ENCODE measurements around the gene MIAT. TPM values are rescaled to one million over a fixed set of nuclear protein-coding genes. Genes with fewer than 3 reads are reported as not detected.

The MIAT gene
- total and polyA plus RNA-seq, 2 experiments from 2014 or later: 0.51 to 1.00 TPM

- Histone ChIP-seq H3K27ac (no peak overlapping the region), H3K9me2 (replicated peaks; ENCODE audit: insufficient read depth) (no peaks in the 10 kb centered on the region), H3K27me3 (no peaks in the 10 kb centered on the region), H3K4me2 (no peak overlapping the region), H3K4me3 (no peak overlapping the region), H3K36me3 (replicated peaks; ENCODE audit: insufficient read depth, low read depth) (no peaks in the 10 kb centered on the region), H3K9me3 (ENCODE audit: low read depth) (no peaks in the 10 kb centered on the region), H2AFZ (no peak overlapping the region), H3K79me2 (no peaks in the 10 kb centered on the region), H3K4me1 (ENCODE audit: insufficient read depth) (no peaks in the 10 kb centered on the region), H4K20me1 (ENCODE audit: insufficient read depth, poor library complexity, severe bottlenecking) (no peaks in the 10 kb centered on the region)
- WGBS (ENCODE audit: low lambda C conversion rate, missing lambda C conversion rate): 54% methylated on average over 8 of the region's 8 CpGs
- TF ChIP-seq EZH2phosphoT487 (IDR thresholded peaks at IDR 0.05; ENCODE audit: low read depth, severe bottlenecking, unreplicated experiment): no peak
- TF ChIP-seq CTCF (IDR thresholded peaks at IDR 0.05; ENCODE audit: poor library complexity): no peak
- no peak for TF ChIP-seq EZH2 (IDR thresholded peaks at IDR 0.05; ENCODE audit: borderline replicate concordance)
- no peak for DNase-seq (ENCODE audit: low spot score)
Measured at GRCh38 chr22:26632422-26633155, 24.8 kb upstream of the MIAT start.

GRCh38 chr22:26634189-26634588, 23.2 kb upstream of the MIAT start:
- Histone ChIP-seq H4K20me1 (ENCODE audit: insufficient read depth, poor library complexity, severe bottlenecking) (no peaks in the 10 kb centered on the region), H3K79me2 (no peaks in the 10 kb centered on the region), H2AFZ (no peak overlapping the region), H3K9me2 (replicated peaks; ENCODE audit: insufficient read depth) (no peaks in the 10 kb centered on the region), H3K4me3 (no peak overlapping the region), H3K4me1 (ENCODE audit: insufficient read depth) (no peaks in the 10 kb centered on the region), H3K36me3 (replicated peaks; ENCODE audit: insufficient read depth, low read depth) (no peaks in the 10 kb centered on the region), H3K27ac (no peak overlapping the region), H3K4me2 (no peak overlapping the region), H3K27me3 (no peaks in the 10 kb centered on the region), H3K9me3 (ENCODE audit: low read depth) (no peaks in the 10 kb centered on the region)
- no peak for DNase-seq (ENCODE audit: low spot score)
- no peak for TF ChIP-seq CTCF (IDR thresholded peaks at IDR 0.05; ENCODE audit: poor library complexity)
- no peak for TF ChIP-seq EZH2 (IDR thresholded peaks at IDR 0.05; ENCODE audit: borderline replicate concordance)
- TF ChIP-seq EZH2phosphoT487 (IDR thresholded peaks at IDR 0.05; ENCODE audit: low read depth, severe bottlenecking, unreplicated experiment): no peak
- WGBS (ENCODE audit: low lambda C conversion rate, missing lambda C conversion rate): 92% methylated on average over 3 of the region's 3 CpGs

GRCh38 chr22:26635117-26635516, 22.3 kb upstream of the MIAT start:
- Histone ChIP-seq H3K27me3 (no peaks in the 10 kb centered on the region), H3K4me3 (no peak overlapping the region), H2AFZ (no peak overlapping the region), H3K36me3 (replicated peaks; ENCODE audit: insufficient read depth, low read depth) (no peaks in the 10 kb centered on the region), H3K9me3 (ENCODE audit: low read depth) (no peaks in the 10 kb centered on the region), H4K20me1 (ENCODE audit: insufficient read depth, poor library complexity, severe bottlenecking) (no peaks in the 10 kb centered on the region), H3K9me2 (replicated peaks; ENCODE audit: insufficient read depth) (no peaks in the 10 kb centered on the region), H3K79me2 (no peaks in the 10 kb centered on the region), H3K27ac (no peak overlapping the region), H3K4me2 (no peak overlapping the region), H3K4me1 (ENCODE audit: insufficient read depth) (no peaks in the 10 kb centered on the region)
- WGBS (ENCODE audit: low lambda C conversion rate, missing lambda C conversion rate): 93% methylated on average over 2 of the region's 2 CpGs
- no peak for DNase-seq (ENCODE audit: low spot score)
- TF ChIP-seq EZH2 (IDR thresholded peaks at IDR 0.05; ENCODE audit: borderline replicate concordance): no peak
- TF ChIP-seq EZH2phosphoT487 (IDR thresholded peaks at IDR 0.05; ENCODE audit: low read depth, severe bottlenecking, unreplicated experiment): no peak
- TF ChIP-seq CTCF (IDR thresholded peaks at IDR 0.05; ENCODE audit: poor library complexity): no peak
